ENCODE measurements around the gene MARK4.

- TF ChIP-seq CTCF (IDR thresholded peaks at IDR 0.05 in 8 of 11, conservative IDR thresholded peaks at IDR 0.05 in 3 of 11) (no peak), POLR2A (IDR thresholded peaks at IDR 0.05) (no peak)
Measured at GRCh38 chr19:45354241-45354842, 103.3 kb downstream of the MARK4 start.

Measured in spleen (tissue), 7 donors.